Omental fat pad (tissue), 4 donors: Measurements from ENCODE around the gene MIA3. TPM values are rescaled to one million over a fixed set of nuclear protein-coding genes. Genes with fewer than 3 reads are reported as not detected.

Experiments used
- ATAC-seq: fragments of 150-250 bp; one replicate; pipeline ENCODE4 v1.9.1; 2016; ENCODE audit warnings: mild to moderate bottlenecking, moderate library complexity; ENCODE audit not compliant: low FRiP score
- DNase-seq: peaks from one replicate; pipeline ENCODE4 v3.0.0-alpha.2; 2019; ENCODE audit warnings: low spot score
- CTCF ChIP-seq, 3 donors: fragments of 450-650 bp; IDR thresholded peaks; one replicate each; pipeline ENCODE4 v1.5.1; 2016 to 2017; ENCODE audit warnings: antibody characterized with exemption in 3 of 3, mild to moderate bottlenecking in 3 of 3, moderate library complexity in 2 of 3
- total RNA-seq, 4 donors: library from RNA; depleted of rRNA; stranded (reverse); fragments of >200 nt; gene quantifications; one replicate each; pipeline ENCODE4 v1.1.0, GENCODE V29; 2016

The MIA3 gene
- total RNA-seq, 4 donors from 2014 or later = 33.3 to 98.2 (median 52.4) TPM

DNA sequence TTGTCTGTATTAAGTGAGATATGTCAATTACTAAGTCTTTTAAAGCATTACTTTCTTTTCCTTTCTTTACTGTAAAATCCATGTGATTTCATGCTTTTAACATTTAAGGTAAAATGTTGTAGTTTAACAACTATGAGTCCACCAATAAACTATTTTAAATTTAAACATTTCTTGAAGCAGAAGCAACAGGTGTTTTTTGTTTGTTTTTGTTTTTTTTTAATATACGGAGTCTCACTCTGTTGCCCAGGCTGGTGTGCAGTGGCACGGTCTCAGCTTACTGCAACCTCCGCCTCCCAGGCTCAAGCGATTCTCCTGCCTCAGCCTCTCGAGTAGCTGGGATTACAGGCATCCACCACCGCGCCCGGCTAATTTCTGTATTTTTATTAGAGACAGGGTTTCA is 78.8 kb downstream of the MIA3 start:
- DNase-seq = no peak
- TF ChIP-seq CTCF (IDR thresholded peaks at IDR 0.05) = no peak
- ATAC-seq = no peak

DNA sequence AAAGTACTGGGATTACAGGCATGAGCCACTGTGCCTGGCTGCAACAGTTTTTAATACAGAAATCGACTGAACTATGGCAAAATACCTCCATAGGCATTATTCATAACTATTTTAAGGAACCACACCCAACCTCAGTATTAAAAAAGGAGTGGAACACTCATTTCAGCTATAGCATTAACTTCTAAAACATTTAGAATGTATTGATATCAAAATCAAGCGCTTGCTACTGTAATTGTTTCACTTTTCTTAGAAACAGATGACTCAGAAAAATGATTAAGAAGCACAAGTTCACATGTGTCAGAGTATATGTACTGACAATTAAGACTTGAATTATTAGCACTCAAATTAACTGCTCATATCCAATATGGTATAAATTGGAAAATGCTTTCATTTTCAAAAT is 79.3 kb downstream of the MIA3 start:
- ATAC-seq (peak; percentile 19), DNase-seq (no peak)
- no peak for TF ChIP-seq CTCF (IDR thresholded peaks at IDR 0.05)

- ATAC-seq = peak; percentile 72
Observed at GRCh38 chr1:222697826-222698225, 79.9 kb downstream of the MIA3 start.

GRCh38 chr1:222702210-222702609 is 84.3 kb downstream of the MIA3 start:
- no peak for DNase-seq
- ATAC-seq = peak; percentile 58
- TF ChIP-seq CTCF (IDR thresholded peaks at IDR 0.05) = no peak

More at GRCh38 chr1:222697826-222698225, 79.9 kb downstream of the MIA3 start:
- DNase-seq = no peak
- TF ChIP-seq CTCF (IDR thresholded peaks at IDR 0.05) = no peak

GRCh38 chr1:222704260-222704659 is 86.4 kb downstream of the MIA3 start:
- ATAC-seq (no peak), DNase-seq (no peak)
- TF ChIP-seq CTCF (IDR thresholded peaks at IDR 0.05) = no peak

- TF ChIP-seq CTCF (IDR thresholded peaks at IDR 0.05) = no peak
- ATAC-seq (no peak), DNase-seq (no peak)
Observed at GRCh38 chr1:222706815-222707214, 88.9 kb downstream of the MIA3 start.

DNA sequence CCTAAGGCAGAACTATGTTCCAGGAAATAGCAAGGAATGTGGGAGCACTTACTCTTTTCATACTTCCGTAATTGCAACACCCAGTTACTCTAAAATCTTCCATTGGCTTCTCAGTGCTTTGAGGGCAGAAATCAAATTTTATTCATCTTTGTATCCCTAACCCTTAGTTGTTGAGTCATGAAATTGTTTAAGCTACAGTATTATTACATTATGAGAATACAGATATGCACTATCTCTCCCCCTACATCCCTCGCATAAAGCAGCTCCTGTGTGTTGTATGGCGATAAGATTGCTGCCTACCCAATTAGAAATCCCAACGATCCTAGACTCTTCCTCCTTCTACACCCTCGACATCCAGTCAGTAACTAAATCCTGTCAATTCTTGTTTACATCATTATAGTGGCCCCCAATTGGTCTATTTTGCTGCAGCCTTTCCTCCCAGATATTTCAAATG is 91.8 kb downstream of the MIA3 start:
- DNase-seq = no peak
- ATAC-seq = no peak
- TF ChIP-seq CTCF (IDR thresholded peaks at IDR 0.05) = no peak
